KBM-7 (cell line): Measurements from ENCODE around the gene CYP1A1.

Source experiments
- DNase-seq: peaks from one replicate; pipeline ENCODE4 v3.0.0-alpha.2; 2015
- in situ Hi-C: fragments of 300-500 bp; cut with MboI; formaldehyde crosslinking; loops from 2 replicates; pipeline ENCODE4 v1.14.3; 2020; ENCODE audit warnings: low sequenced_read_pairs, low pct_unique_long_range_greater_than_20kb, mixed read lengths

Gene CYP1A1, protein sequence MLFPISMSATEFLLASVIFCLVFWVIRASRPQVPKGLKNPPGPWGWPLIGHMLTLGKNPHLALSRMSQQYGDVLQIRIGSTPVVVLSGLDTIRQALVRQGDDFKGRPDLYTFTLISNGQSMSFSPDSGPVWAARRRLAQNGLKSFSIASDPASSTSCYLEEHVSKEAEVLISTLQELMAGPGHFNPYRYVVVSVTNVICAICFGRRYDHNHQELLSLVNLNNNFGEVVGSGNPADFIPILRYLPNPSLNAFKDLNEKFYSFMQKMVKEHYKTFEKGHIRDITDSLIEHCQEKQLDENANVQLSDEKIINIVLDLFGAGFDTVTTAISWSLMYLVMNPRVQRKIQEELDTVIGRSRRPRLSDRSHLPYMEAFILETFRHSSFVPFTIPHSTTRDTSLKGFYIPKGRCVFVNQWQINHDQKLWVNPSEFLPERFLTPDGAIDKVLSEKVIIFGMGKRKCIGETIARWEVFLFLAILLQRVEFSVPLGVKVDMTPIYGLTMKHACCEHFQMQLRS

DNA sequence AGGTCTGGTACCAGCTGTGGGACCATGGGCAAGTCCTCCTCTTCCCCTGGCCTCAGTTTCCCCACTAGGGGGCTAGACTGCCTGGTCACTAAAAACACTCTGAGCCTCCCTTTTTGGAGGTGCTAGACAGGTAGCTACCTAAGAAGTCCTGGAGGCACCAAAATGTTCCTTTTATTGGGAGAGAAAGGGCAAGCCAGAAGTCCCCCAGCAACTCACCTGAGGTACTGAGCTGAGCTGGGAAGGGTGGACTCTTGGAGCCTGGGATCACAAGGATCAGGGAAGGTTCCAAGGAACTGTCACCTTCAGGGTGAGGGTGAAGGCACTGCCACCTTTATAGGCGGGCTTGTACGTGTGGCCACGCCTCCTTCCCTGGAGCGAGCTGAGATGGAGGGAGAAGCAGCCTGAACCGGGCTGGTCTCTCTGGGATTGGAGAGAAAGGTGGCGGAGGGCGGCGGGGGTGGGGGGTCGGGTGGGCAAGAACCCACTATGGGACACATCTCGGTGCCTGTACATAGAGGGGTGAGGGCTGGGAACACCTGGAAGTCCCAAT lies at the start of gene CYP1A1:
CYP1A1 (minus strand) TSS at position 304 of the 550 bp plus-strand sequence. CDS start 2,431 bp downstream, outside the sequence.
- peak; percentile 35 for DNase-seq

DNA sequence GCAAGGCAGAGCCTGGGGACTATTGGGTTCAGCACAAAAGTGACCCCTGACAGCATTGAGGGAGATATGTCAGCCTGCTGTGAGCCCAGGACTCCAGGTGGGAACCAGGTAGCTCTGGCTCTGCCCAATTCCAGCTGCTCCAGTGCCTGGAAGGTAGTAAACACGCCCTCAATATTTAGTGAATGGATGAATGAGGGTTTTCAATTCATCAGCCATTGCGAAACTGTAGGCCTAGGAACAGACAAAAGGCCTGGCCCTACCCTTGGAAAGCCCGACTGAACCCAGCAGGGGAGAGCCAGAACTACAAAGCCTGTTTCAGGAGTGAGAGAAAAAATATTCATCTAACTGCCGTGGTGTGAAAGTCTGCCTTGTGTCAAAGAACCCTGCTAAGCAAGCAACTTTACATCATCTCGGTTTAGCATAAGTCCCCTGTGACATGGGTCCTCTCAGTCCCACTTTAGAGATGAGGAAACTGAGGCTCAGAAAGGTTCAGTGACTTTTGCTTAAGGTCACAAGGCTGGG lies 48.5 kb upstream of the CYP1A1 start:
- in situ Hi-C loops, result no loop called here
- DNase-seq, result no peak

More for the DNA sequence above, at the start of gene CYP1A1:
- in situ Hi-C loops, result no loop called here

DNA sequence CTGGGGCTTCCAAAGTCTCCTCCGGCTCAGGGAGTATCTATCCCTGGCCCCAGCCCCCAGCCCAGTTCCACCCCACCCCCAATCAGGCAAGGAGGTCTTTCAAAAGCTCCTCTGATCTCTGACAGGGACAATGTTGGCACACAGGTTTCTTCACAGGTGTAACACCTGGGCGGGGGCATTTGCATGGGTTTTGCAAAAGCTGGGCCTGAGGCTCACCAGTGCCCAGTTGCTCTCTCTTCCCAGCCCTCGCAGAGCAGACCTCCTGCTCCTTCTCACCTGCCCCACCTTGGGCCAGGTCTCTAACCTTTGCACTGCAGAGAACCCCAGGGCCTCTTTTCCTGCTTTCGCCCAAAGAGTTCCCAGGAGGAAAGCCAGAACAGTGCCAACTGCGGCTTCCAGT lies 48.0 kb upstream of the CYP1A1 start:
- no peak for DNase-seq

DNA sequence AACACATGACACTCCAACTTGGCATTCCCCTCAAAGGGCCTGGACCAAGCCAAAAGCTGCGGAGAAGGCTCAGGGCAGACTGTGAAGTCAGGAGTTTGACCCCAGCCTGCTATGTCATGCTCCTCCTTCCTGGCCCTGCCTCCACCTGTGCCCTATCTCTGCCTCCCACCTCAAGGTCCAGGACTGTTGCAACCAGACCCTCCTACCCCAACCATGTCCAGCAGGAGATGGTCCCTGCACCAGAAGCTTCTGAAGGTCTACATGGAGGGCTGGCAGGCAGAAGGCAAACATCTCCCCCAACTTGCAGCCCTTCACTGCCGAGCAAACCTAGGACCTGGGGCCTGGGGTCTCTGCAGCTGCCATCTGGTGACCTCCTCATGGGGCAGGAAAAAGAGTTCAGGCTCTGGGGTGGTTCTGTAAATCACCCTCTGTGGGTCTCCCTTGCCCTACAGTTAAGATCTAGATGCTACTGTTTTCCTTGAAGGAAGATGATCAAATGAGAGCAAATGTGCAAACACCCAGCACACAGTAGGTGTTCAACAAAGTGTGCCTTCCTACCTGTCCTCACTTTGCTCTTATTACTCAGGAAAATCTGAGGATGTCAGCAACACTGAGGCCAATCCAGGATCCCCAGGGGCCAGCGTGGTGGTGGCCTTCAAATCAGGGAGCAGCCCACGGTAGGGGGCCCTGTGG lies 45.0 kb upstream of the CYP1A1 start:
- in situ Hi-C loops, result no loop called here
- no peak for DNase-seq

More for the DNA sequence above, 48.0 kb upstream of the CYP1A1 start:
- in situ Hi-C loops, result no loop called here

DNA sequence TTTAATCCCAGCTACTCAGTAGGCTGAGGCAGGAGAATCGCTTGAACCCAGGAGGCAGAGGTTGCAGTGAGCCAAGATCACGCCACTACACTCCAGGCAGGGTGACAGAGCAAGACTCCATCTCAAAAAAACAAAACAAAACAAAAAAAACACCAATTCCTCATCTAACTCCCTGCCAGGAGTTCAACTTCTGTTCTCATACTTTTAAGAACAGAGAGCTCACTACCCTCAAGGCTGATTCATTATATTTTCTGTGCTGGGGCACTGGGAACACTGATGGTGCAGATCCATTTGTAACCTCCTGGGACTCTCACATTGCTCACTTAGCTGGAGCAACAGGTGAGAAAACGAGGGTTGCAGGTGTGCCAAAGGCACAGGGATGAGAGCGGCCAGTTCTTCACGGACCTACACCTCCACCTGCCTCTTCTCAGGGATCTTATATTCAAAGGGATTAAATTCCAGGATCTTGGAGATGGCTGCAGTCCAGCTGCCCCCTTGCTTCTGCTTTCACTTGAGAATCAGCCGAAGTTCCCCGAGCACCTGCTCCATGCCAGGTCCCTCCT lies 44.2 kb upstream of the CYP1A1 start:
- in situ Hi-C loops, result no loop called here
- DNase-seq, result no peak

DNA sequence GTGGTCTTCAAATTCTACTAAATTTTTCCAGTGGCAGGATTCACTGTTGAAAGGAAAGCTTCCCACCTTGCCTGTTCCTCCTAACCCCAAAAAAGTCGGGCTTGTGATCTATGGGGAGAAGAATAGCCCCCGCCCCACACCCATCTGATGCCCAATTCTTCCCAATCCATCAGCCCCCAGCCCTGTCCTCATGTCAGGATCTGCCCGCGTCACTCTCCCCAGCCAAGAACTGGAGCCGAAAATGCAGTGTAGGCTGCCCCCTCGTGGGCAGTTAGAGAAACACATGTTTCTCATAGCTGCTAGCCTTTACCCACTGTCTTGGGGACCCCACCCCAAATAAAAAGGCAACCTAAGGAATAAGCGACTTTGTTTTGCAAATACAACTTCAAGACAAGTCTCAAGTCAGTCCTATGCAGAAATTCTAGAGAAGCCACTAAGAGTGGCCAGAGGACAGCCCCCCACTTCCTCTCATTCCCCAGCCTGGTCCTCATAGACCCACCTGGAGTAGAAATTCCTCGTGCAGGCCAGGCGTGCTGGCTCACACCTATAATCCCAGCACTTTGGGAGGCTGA lies 43.5 kb upstream of the CYP1A1 start:
- DNase-seq, result peak; percentile 86
- in situ Hi-C loops, result no loop called here

DNA sequence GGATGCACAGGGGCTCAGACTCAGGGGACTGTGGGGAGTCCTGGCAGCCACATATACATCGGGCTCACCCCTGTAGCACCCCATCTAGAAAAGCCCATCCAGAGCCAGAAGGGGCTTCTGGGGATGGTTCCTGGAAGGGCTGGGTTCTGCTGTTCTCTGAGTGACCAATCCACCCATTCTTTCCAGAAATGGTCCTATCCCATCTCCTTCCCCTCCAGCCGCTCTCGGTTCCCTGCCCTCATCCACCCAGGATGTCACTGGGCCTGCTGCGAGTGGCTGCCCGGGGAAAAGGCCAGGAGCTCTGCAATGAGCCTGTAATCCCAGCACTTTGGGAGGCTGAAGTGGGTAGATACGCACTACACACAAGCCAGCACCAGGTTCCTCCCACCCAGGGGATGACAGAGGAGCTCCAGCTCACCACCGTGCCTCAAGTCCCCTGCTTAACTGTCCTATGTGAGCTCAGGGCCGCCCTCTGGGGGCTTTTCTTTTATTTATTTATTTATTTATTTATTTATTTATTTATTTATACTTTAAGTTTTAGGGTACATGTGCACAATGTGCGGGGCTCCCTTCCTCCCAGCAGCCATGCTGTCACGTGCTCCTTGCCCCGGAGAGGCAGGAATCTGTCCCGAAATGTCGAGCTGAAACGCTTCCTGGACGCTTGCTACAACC lies 42.9 kb upstream of the CYP1A1 start:
- in situ Hi-C loops, result no loop called here
- DNase-seq, result peak; percentile 37

DNA sequence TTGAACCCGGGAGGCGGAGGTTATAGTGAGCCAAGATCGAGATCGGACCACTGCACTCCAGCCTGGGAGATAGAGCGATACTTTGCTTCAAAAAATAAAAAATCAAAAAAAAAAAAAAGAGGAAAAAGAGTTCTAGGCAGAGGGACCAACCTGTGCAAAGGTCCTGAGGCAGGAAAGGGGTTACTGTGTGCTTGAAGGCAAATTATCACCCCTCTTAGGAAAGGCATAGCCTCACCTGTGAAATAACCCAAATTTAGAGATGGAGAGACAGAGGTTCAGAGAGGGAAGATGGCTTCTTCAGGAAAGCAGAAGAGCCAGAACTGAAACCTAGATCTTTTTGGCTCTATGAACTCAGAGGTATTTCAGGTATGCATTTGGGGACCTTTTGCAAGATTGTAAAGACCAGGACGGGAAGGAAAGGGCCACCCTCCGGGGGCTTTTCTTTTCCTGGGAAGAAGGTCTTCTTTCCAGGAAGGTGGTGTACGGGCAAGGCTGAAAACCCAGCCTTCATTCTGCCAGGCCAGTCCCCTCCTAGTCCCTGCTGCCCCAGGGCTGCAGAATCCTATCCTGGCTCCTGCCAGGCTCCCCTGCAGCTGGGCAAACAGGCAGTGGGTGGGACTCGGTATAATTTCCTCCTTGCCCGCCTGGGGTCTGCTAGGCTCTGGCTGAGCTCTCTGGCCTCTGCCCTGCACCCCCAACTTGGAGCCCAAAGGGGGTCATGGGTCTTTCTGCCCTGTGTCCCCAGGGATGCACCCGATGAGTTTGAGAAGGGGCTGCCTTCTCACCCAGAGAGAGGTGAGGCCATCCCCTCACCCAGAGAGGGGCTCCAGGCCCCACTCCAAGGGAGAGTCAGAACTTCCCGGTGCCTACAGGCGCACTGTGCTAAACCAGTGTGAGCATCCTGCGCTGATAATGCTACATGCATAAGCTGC lies 42.1 kb upstream of the CYP1A1 start:
- in situ Hi-C loops, result no loop called here
- DNase-seq, result no peak

DNA sequence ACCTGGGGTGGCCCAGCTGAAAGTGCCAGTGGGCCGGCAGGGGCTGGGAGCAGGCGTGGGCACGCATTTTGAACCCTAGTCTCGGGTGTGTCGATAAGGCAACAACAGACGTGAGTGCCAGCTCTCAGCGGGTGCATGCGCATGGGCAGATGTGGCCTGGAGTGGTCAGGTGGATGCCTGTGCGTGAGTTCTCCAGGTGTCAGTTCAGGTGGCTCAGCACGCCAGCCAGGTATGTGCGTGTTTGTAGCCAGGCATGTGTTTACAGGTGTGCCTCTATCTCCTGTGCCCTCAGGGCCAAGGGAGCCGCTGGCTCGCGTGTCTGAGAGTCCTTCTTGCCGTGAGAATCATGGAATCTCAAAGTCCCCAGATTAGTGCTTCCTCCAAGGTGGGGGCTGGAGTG lies 38.1 kb upstream of the CYP1A1 start:
- in situ Hi-C loops, result no loop called here
- no peak for DNase-seq

DNA sequence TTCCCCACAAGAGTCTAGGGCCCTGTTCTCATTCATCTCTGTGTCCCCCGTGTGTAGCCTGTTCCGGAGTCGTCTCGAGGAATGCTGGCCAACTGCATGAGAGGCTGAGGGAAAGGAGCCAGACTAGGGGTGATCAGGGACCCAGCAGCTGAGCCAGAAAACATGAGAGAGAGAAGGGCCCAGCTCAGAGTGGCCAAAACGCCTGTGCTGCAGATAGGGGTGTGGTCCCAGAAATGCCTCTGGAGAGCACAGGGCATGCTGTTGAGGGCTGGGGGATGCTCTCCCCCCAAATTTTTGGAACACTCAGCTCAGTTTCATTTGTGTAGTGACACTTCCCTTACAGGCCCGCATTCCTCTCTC lies 37.4 kb upstream of the CYP1A1 start:
- in situ Hi-C loops, result no loop called here
- DNase-seq, result no peak

DNA sequence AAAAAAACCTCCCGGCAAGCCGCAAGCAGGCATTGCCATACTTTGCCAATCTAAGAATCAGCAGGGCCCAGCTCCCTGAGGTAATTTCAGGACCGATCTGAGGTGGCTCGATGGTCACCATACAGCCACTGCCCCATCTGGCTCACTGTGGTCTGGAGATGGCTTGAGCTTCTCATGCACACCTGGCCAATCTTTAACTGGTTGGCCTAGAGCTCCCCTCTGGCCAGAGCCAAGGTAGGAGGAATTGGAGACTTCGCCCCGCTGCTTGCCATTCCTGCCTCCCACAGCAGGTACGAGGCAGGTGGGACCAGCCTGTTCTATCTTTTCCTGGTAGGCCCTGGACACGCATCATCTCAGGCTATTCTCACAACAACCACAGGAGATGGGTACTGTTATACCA lies 33.4 kb upstream of the CYP1A1 start:
- in situ Hi-C loops, result loop anchor here (10.0 kb wide), 1 partner anchor 124 kb away; no protein-coding TSS in a partner anchor

DNA sequence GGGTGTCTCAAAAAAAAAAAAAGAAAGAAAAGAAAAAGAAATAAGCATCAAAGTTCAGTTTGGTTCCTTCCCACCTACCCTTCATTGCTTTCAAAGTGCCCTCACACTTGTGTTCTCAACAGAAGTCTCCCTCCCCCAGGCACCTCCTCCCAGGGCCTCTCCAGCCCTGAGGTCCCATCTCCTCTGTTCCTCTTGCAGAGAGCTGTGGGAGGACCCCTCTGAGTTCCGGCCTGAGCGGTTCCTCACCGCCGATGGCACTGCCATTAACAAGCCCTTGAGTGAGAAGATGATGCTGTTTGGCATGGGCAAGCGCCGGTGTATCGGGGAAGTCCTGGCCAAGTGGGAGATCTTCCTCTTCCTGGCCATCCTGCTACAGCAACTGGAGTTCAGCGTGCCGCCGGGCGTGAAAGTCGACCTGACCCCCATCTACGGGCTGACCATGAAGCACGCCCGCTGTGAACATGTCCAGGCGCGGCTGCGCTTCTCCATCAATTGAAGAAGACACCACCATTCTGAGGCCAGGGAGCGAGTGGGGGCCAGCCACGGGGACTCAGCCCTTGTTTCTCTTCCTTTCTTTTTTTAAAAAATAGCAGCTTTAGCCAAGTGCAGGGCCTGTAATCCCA lies 29.4 kb upstream of the CYP1A1 start:
- in situ Hi-C loops, result loop anchor here (10.0 kb wide), 1 partner anchor 120 kb away; no protein-coding TSS in a partner anchor
- DNase-seq, result peak; percentile 91

More for the DNA sequence above, 33.4 kb upstream of the CYP1A1 start:
- no peak for DNase-seq

DNA sequence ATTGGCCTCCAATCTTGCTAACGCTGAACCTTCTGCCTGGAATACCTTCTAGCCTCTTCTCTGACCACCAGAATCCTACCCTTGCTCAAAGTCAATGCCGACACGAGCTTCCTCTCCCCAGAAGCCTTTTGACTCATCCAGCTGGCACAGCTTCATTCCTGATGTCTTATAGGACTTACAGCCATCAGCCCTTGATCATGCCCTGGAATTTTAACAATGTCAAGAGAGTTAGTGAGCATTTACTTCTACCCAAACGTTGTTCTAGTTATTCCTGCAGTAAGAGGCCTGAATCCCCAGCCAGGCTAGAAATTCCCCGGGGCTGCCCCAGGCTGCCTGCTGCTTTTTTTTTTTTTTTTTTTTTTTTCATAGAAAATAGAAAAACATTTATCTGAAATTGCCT lies 27.2 kb upstream of the CYP1A1 start:
- in situ Hi-C loops, result loop anchor here (10.0 kb wide), 1 partner anchor 118 kb away; no protein-coding TSS in a partner anchor
- no peak for DNase-seq

DNA sequence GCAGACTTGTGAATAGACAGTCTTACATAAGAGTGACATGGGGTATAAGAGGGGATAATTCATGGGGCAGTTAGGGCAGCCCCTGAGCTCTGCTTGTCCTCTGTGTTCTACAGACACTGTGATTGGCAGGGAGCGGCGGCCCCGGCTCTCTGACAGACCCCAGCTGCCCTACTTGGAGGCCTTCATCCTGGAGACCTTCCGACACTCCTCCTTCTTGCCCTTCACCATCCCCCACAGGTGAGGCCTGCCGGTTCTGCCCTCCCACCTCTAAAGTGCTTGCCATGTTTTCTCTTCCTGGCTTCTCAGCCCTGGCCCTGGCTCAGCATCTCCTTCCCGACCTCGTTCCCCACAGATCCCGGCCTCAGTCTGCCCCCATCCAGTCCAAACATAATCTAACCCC lies 26.7 kb upstream of the CYP1A1 start:
- DNase-seq, result no peak
- in situ Hi-C loops, result loop anchor here (10.0 kb wide), 1 partner anchor 117 kb away; no protein-coding TSS in a partner anchor

DNA sequence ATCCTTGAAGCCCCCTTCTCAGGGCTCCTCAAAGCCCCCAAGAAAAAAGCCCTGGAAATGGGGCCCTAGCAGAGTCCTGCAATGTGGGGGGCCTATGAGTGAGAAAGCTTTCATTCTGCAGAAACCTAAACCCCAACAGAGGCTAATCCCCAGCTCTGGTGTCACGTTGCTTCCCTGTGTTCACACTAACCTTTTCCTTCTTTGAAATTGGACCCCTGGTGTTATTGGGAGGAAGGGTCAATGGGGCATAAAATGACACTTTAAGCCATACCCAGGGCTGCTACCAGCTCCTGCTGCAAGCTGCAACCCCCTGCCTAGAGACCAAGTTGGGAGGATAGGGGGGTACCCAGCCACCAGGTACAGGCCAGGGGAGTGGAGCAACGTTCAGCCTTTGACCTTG lies 25.4 kb upstream of the CYP1A1 start:
- in situ Hi-C loops, result loop anchor here (10.0 kb wide), 1 partner anchor 116 kb away; no protein-coding TSS in a partner anchor
- no peak for DNase-seq

DNA sequence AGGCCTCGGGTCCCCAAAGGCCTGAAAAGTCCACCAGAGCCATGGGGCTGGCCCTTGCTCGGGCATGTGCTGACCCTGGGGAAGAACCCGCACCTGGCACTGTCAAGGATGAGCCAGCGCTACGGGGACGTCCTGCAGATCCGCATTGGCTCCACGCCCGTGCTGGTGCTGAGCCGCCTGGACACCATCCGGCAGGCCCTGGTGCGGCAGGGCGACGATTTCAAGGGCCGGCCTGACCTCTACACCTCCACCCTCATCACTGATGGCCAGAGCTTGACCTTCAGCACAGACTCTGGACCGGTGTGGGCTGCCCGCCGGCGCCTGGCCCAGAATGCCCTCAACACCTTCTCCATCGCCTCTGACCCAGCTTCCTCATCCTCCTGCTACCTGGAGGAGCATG lies 24.5 kb upstream of the CYP1A1 start:
- in situ Hi-C loops, result loop anchor here (10.0 kb wide), 1 partner anchor 115 kb away; no protein-coding TSS in a partner anchor
- no peak for DNase-seq
